Left ventricle myocardium inferior (tissue), 1 donor: ENCODE data around the gene RGS17. TPM values are rescaled to one million over a fixed set of nuclear protein-coding genes. Genes with fewer than 3 reads are reported as not detected.

Source experiments
- DNase-seq: peaks from one replicate; pipeline ENCODE4 v3.0.0-alpha.2; 2020
- H3K27ac ChIP-seq: fragments of 200-600 bp; replicated peaks from 2 replicates; pipeline ENCODE4 v1.8.0; 2021
- H3K27me3 ChIP-seq: fragments of 200-600 bp; 2 replicates; pipeline ENCODE4 v1.8.0; 2021; ENCODE audit warnings: low read depth
- H3K36me3 ChIP-seq: fragments of 200-600 bp; 2 replicates; pipeline ENCODE4 v1.8.0; 2021
- H3K4me1 ChIP-seq: fragments of 200-600 bp; 2 replicates; pipeline ENCODE4 v1.8.0; 2021
- H3K4me3 ChIP-seq: fragments of 200-600 bp; 2 replicates; pipeline ENCODE4 v1.8.0; 2021; ENCODE audit warnings: mild to moderate bottlenecking, moderate library complexity
- H3K9me3 ChIP-seq: fragments of 200-600 bp; replicated peaks from 2 replicates; pipeline ENCODE4 v1.8.0; 2021
- CTCF ChIP-seq: fragments of 200-600 bp; IDR thresholded peaks from 2 replicates; pipeline ENCODE4 v1.8.0; 2021; ENCODE audit warnings: antibody characterized with exemption, mild to moderate bottlenecking, borderline replicate concordance
- intact Hi-C: fragments of 100-400 bp; cut with micrococcal nuclease; formaldehyde crosslinking; loops from one replicate; pipeline ENCODE4 v1.11.0; 2022
- total RNA-seq: library from RNA; stranded (reverse); fragmentation: NEBNext Ultra II Directional; extraction: Animal tissue kit (Norgen Biotek cat#: 25700); gene quantifications from one replicate; pipeline ENCODE4 v1.2.1, GENCODE V29; 2021
- donor health status: DM: no; HTN: yes; CAD: no; lungs with severe emphysema.

The RGS17 gene
- total RNA-seq, 1 donor from 2014 or later, result 0.16 TPM

- no peak overlapping the region for H3K4me3 ChIP-seq
- H3K27ac ChIP-seq, result no peak overlapping the region
- H3K36me3 ChIP-seq, result no peaks in the 10 kb centered on the region
- no peak for TF ChIP-seq CTCF
- no peak for DNase-seq
- intact Hi-C loops, result no loop called here
- no peaks in the 10 kb centered on the region for H3K9me3 ChIP-seq
- peaks cover 20% of the 10 kb centered on the region for H3K4me1 ChIP-seq
- peaks cover 3% of the 10 kb centered on the region for H3K27me3 ChIP-seq
Measured at GRCh38 chr6:153106021-153106420, 25.1 kb downstream of the RGS17 start.

- no peaks in the 10 kb centered on the region for H3K27me3 ChIP-seq
- peaks cover 20% of the 10 kb centered on the region for H3K4me1 ChIP-seq
- TF ChIP-seq CTCF, result no peak
- peak overlapping the region; percentile 23 for H3K27ac ChIP-seq
- intact Hi-C loops, result no loop called here
- no peaks in the 10 kb centered on the region for H3K9me3 ChIP-seq
- H3K36me3 ChIP-seq, result no peaks in the 10 kb centered on the region
- no peak for DNase-seq
- H3K4me3 ChIP-seq, result no peak overlapping the region
Measured at GRCh38 chr6:153104220-153104619, 26.9 kb downstream of the RGS17 start.

GRCh38 chr6:153103319-153103655, 27.8 kb downstream of the RGS17 start:
- intact Hi-C loops, result no loop called here
- Histone ChIP-seq H3K27ac (peak overlapping the region; percentile 23), H3K4me1 (peaks cover 20% of the 10 kb centered on the region), H3K27me3 (no peaks in the 10 kb centered on the region), H3K9me3 (no peaks in the 10 kb centered on the region), H3K36me3 (no peaks in the 10 kb centered on the region), H3K4me3 (no peak overlapping the region)
- peak; percentile 17 for DNase-seq
- TF ChIP-seq CTCF, result no peak

- DNase-seq, result no peak
- Histone ChIP-seq H3K27ac (no peak overlapping the region), H3K9me3 (no peaks in the 10 kb centered on the region), H3K36me3 (no peaks in the 10 kb centered on the region), H3K4me3 (no peak overlapping the region), H3K27me3 (no peaks in the 10 kb centered on the region), H3K4me1 (peaks cover 20% of the 10 kb centered on the region)
- no peak for TF ChIP-seq CTCF
- intact Hi-C loops, result no loop called here
Measured at GRCh38 chr6:153102605-153103318, 28.3 kb downstream of the RGS17 start.

GRCh38 chr6:153101461-153101860, 29.6 kb downstream of the RGS17 start:
- intact Hi-C loops, result no loop called here
- Histone ChIP-seq H3K27ac (no peak overlapping the region), H3K36me3 (no peaks in the 10 kb centered on the region), H3K9me3 (no peaks in the 10 kb centered on the region), H3K4me3 (no peak overlapping the region), H3K4me1 (peaks cover 20% of the 10 kb centered on the region), H3K27me3 (no peaks in the 10 kb centered on the region)
- no peak for DNase-seq
- TF ChIP-seq CTCF, result no peak
